Large intestine (tissue), 3 donors: Measurements from ENCODE around the gene KLF16. TPM values are rescaled to one million over a fixed set of nuclear protein-coding genes. Genes with fewer than 3 reads are reported as not detected.

Experiments
- DNase-seq, 2 donors: peaks; one replicate each; pipeline versions ENCODE4 v3.0.0 to v3.0.0-alpha.2; 2013
- H3K27ac ChIP-seq: one replicate; pipeline ENCODE4 v1.5.1; 2013; ENCODE audit warnings: low read length
- H3K27me3 ChIP-seq: 2 replicates; pipeline ENCODE4 v1.6.1; 2013; ENCODE audit warnings: low read length; ENCODE audit not compliant: control insufficient read depth, insufficient read depth
- H3K36me3 ChIP-seq: 2 replicates; pipeline ENCODE4 v1.6.1; 2013; ENCODE audit warnings: low read length; ENCODE audit not compliant: control insufficient read depth, insufficient read depth
- H3K4me1 ChIP-seq: one replicate; pipeline ENCODE4 v1.6.1; 2013; ENCODE audit warnings: low read length; ENCODE audit not compliant: control insufficient read depth, insufficient read depth
- H3K4me3 ChIP-seq: one replicate; pipeline ENCODE4 v1.5.1; 2013; ENCODE audit warnings: low read length
- H3K9me3 ChIP-seq: one replicate; pipeline ENCODE4 v1.6.1; 2013; ENCODE audit warnings: mild to moderate bottlenecking, low read depth, low read length, moderate library complexity; ENCODE audit not compliant: control insufficient read depth
- WGBS: methylation state at CpG from one replicate; pipeline ENCODE4 v1.1.5; 2013; ENCODE audit warnings: low lambda C conversion rate; ENCODE audit not compliant: insufficient coverage; 5-methylcytosine and 5-hydroxymethylcytosine counted together
- polyA plus RNA-seq: library from polyadenylated mRNA; unstranded; fragments of 120-200 nt; gene quantifications from one replicate; pipeline ENCODE4 v1.2.1, GENCODE V29; 2013

Gene KLF16
- polyA plus RNA-seq, 1 donor = 19.5 TPM

- Histone ChIP-seq H3K27me3 (peaks cover 3% of the 10 kb centered on the region), H3K36me3 (no peaks in the 10 kb centered on the region), H3K4me3 (no peak overlapping the region), H3K27ac (no peak overlapping the region), H3K4me1 (no peaks in the 10 kb centered on the region), H3K9me3 (no peaks in the 10 kb centered on the region)
- WGBS = no CpG with 5 or more reads among the region's 45 CpGs
- DNase-seq = no peak
Measured at GRCh38 chr19:1806184-1807029, 57.0 kb downstream of the KLF16 start.

GRCh38 chr19:1805401-1806183 lies 57.8 kb downstream of the KLF16 start:
- no peaks in the 10 kb centered on the region for H3K4me1 ChIP-seq
- no peak overlapping the region for H3K4me3 ChIP-seq
- no peaks in the 10 kb centered on the region for H3K9me3 ChIP-seq
- H3K27me3 ChIP-seq = peaks cover 3% of the 10 kb centered on the region
- no CpG with 5 or more reads among the region's 24 CpGs for WGBS
- H3K36me3 ChIP-seq = no peaks in the 10 kb centered on the region
- DNase-seq = no peak
- H3K27ac ChIP-seq = no peak overlapping the region

DNA sequence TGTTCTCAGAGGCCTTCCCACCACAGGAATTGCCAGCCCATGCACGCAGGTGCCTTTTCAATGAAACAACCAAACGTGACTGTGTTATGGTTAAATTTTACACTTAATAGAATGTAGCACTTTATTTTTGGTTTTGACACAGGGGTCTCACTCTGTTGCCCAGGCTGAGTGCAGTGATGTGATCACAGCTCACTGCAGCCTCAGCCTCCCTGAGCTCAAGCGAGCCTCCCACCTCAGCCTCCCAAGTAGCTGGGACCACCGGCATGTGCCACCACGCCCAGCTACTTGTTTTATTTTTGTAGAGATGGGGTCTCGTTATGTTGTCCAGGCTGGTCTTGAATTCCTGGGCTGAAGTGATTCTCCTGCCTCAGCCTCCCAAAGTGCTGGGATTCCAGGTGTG lies 58.5 kb downstream of the KLF16 start:
- H3K9me3 ChIP-seq = no peaks in the 10 kb centered on the region
- H3K4me1 ChIP-seq = no peaks in the 10 kb centered on the region
- WGBS = no CpG with 5 or more reads among the region's 6 CpGs
- peaks cover 3% of the 10 kb centered on the region for H3K27me3 ChIP-seq
- H3K4me3 ChIP-seq = no peak overlapping the region
- H3K36me3 ChIP-seq = no peaks in the 10 kb centered on the region
- DNase-seq = no peak
- H3K27ac ChIP-seq = no peak overlapping the region

Other genes with a start within 250 kb of the KLF16 start
- gene TCF3, start 211.0 kb downstream of the KLF16 start, polyA plus RNA-seq = 74.3 TPM
- 1.6 TPM for gene ONECUT3, start 110.1 kb downstream of the KLF16 start, polyA plus RNA-seq
- gene ATP8B3, start 51.3 kb downstream of the KLF16 start, polyA plus RNA-seq = 0.99 TPM
- 23.8 TPM for gene REXO1, start 15.1 kb downstream of the KLF16 start, polyA plus RNA-seq
- 46.4 TPM for gene ABHD17A, start 21.9 kb upstream of the KLF16 start, polyA plus RNA-seq
- 5.1 TPM for gene ADAT3, start 41.8 kb upstream of the KLF16 start, polyA plus RNA-seq
- gene SCAMP4, start 41.8 kb upstream of the KLF16 start, polyA plus RNA-seq = 36.6 TPM
- gene CSNK1G2, start 77.6 kb upstream of the KLF16 start, polyA plus RNA-seq = 56.9 TPM
- gene BTBD2, start 152.1 kb upstream of the KLF16 start, polyA plus RNA-seq = 96.7 TPM
- 86.8 TPM for gene MKNK2, start 187.7 kb upstream of the KLF16 start, polyA plus RNA-seq
- gene MOB3A, start 232.7 kb upstream of the KLF16 start, polyA plus RNA-seq = 20.8 TPM
- gene IZUMO4, start 233.3 kb upstream of the KLF16 start, polyA plus RNA-seq = 4.4 TPM